IMR-90 (cell line): ENCODE measurements around the gene C1orf159. TPM values are rescaled to one million over a fixed set of nuclear protein-coding genes. Genes with fewer than 3 reads are reported as not detected.

Source experiments
- ATAC-seq: fragments of 200-7000 bp; cut with Tn5 transposase; 2 replicates; pipeline ENCODE4 v1.9.1; 2020; ENCODE audit warnings: low read depth, mild to moderate bottlenecking, moderate library complexity
- BruUV-seq: library from RNA; stranded (reverse); fragments of 400-500 nt; replicated peaks from 2 replicates; lab custom pipeline; 2021; lab: Mats Ljungman, UMichigan
- CTCF ChIA-PET: fragments of 300-600 bp; formaldehyde crosslinking; extraction: SDS; loops from one replicate; lab custom pipeline; 2021; ENCODE audit warnings: antibody characterized with exemption; lab: Yijun Ruan, JAX
- POLR2A ChIA-PET: fragments of 300-600 bp; sonication (Branson Sonifier 250); formaldehyde crosslinking; loops from one replicate; lab custom pipeline; 2022; ENCODE audit warnings: antibody characterized with exemption; ENCODE audit not compliant: unreplicated experiment; lab: Charles Lee
- DNase-seq: peaks from one replicate; pipeline ENCODE4 v3.0.0; 2013
- H2AFZ ChIP-seq: replicated peaks from 2 replicates; pipeline ENCODE3; 2013; ENCODE audit warnings: low read length, mild to moderate bottlenecking; ENCODE audit not compliant: poor library complexity
- H2AK5ac ChIP-seq: 2 replicates; pipeline ENCODE4 v1.6.1; 2013; ENCODE audit warnings: low read depth, low read length, inconsistent platforms
- H2AK9ac ChIP-seq: replicated peaks from 2 replicates; pipeline ENCODE3; 2013; ENCODE audit warnings: mild to moderate bottlenecking, low read depth, low read length, moderate library complexity; ENCODE audit not compliant: poor library complexity
- H2BK120ac ChIP-seq: 2 replicates; pipeline ENCODE4 v1.6.1; 2013; ENCODE audit warnings: low read depth, low read length, inconsistent platforms
- H2BK15ac ChIP-seq: 3 replicates; pipeline ENCODE4 v1.6.1; 2013; ENCODE audit warnings: low read depth, low read length, inconsistent platforms
- H2BK20ac ChIP-seq: 2 replicates; pipeline ENCODE4 v1.6.1; 2013; ENCODE audit warnings: low read depth, mild to moderate bottlenecking, inconsistent platforms, low read length, moderate library complexity
- H2BK5ac ChIP-seq: 2 replicates; pipeline ENCODE4 v1.6.1; 2013; ENCODE audit warnings: mild to moderate bottlenecking, low read depth, low read length, inconsistent platforms; ENCODE audit not compliant: poor library complexity, severe bottlenecking
- H3K14ac ChIP-seq: replicated peaks from 2 replicates; pipeline ENCODE4 v1.6.1; 2013; ENCODE audit warnings: low read depth, low read length, inconsistent platforms
- H3K18ac ChIP-seq: 2 replicates; pipeline ENCODE4 v1.6.1; 2013; ENCODE audit warnings: low read depth, low read length, control low read depth
- H3K23ac ChIP-seq: 2 replicates; pipeline ENCODE4 v1.6.1; 2013; ENCODE audit warnings: low read depth, low read length, inconsistent platforms
- H3K27ac ChIP-seq: 2 replicates; pipeline ENCODE4 v1.5.1; 2013; ENCODE audit warnings: mild to moderate bottlenecking, control low read depth, low read length; ENCODE audit not compliant: insufficient read depth
- H3K27me3 ChIP-seq: 2 replicates; pipeline ENCODE4 v1.6.1; 2013; ENCODE audit warnings: low read length; ENCODE audit not compliant: control insufficient read depth, insufficient read depth
- H3K36me3 ChIP-seq: 2 replicates; pipeline ENCODE4 v1.6.1; 2013; ENCODE audit warnings: low read length, mixed read lengths; ENCODE audit not compliant: control insufficient read depth, insufficient read depth
- H3K4ac ChIP-seq: 2 replicates; pipeline ENCODE4 v1.6.1; 2013; ENCODE audit warnings: low read depth, low read length, inconsistent platforms
- H3K4me1 ChIP-seq: 2 replicates; pipeline ENCODE4 v1.6.1; 2013; ENCODE audit warnings: low read length, mixed read lengths; ENCODE audit not compliant: control insufficient read depth, insufficient read depth
- H3K4me2 ChIP-seq: 2 replicates; pipeline ENCODE4 v1.6.1; 2013; ENCODE audit warnings: low read depth, mild to moderate bottlenecking, control low read depth, low read length, moderate library complexity
- H3K4me3 ChIP-seq: 2 replicates; pipeline ENCODE4 v1.5.1; 2013; ENCODE audit warnings: low read depth, mild to moderate bottlenecking, control low read depth, low read length, moderate library complexity; ENCODE audit not compliant: insufficient read depth
- H3K56ac ChIP-seq: 2 replicates; pipeline ENCODE4 v1.6.1; 2013; ENCODE audit warnings: low read length, inconsistent platforms; ENCODE audit not compliant: insufficient read depth; ENCODE audit errors: extremely low read depth
- H3K79me1 ChIP-seq, 2 experiments: 2 replicates each; pipeline ENCODE4 v1.6.1; 2013; ENCODE audit warnings: low read length in 2 of 2, inconsistent platforms in 1 of 2, low read depth in 1 of 2
- H3K9ac ChIP-seq: 2 replicates; pipeline ENCODE4 v1.6.1; 2013; ENCODE audit warnings: low read depth, low read length, control low read depth
- H3K9me1 ChIP-seq: 2 replicates; pipeline ENCODE4 v1.6.1; 2013; ENCODE audit warnings: low read length, inconsistent platforms; ENCODE audit not compliant: insufficient read depth
- H3K9me3 ChIP-seq: 2 replicates; pipeline ENCODE4 v1.6.1; 2013; ENCODE audit warnings: low read length; ENCODE audit not compliant: control insufficient read depth, insufficient read depth
- H4K20me1 ChIP-seq: 2 replicates; pipeline ENCODE4 v1.6.1; 2013; ENCODE audit warnings: low read length, inconsistent platforms; ENCODE audit not compliant: insufficient read depth
- H4K5ac ChIP-seq: 2 replicates; pipeline ENCODE4 v1.6.1; 2013; ENCODE audit warnings: mild to moderate bottlenecking, low read depth, low read length, control low read depth
- H4K8ac ChIP-seq, 2 experiments: 2 replicates each; pipeline ENCODE4 v1.6.1; 2013; ENCODE audit warnings: low read depth in 2 of 2, low read length in 2 of 2, control low read depth in 1 of 2, inconsistent platforms in 1 of 2
- H4K91ac ChIP-seq: 2 replicates; pipeline ENCODE4 v1.6.1; 2013; ENCODE audit warnings: low read depth, low read length, inconsistent platforms; ENCODE audit not compliant: insufficient read depth
- BHLHE40 ChIP-seq: fragments of 150-350 bp; IDR thresholded peaks from 2 replicates; pipeline ENCODE4 v1.6.1; 2016; ENCODE audit warnings: mild to moderate bottlenecking, low read depth, low read length
- CEBPB ChIP-seq: IDR thresholded peaks from 2 replicates; pipeline ENCODE4 v1.6.1; 2012; ENCODE audit warnings: low read depth, low read length, improper control_type of control experiment
- CHD1 ChIP-seq: IDR thresholded peaks from 2 replicates; pipeline ENCODE4 v1.6.1; 2012; ENCODE audit warnings: low read depth, low read length, improper control_type of control experiment
- FOS ChIP-seq: fragments of 150-350 bp; IDR thresholded peaks from 2 replicates; pipeline ENCODE4 v1.6.1; 2016; ENCODE audit warnings: low read depth, low read length
- MAFK ChIP-seq: IDR thresholded peaks from 2 replicates; pipeline ENCODE4 v1.6.1; 2012; ENCODE audit warnings: low read depth, low read length, improper control_type of control experiment
- MAZ ChIP-seq: IDR thresholded peaks from 2 replicates; pipeline ENCODE4 v1.6.1; 2012; ENCODE audit warnings: low read depth, mild to moderate bottlenecking, low read length, improper control_type of control experiment, moderate library complexity, borderline replicate concordance
- MXI1 ChIP-seq: IDR thresholded peaks from 2 replicates; pipeline ENCODE4 v1.6.1; 2012; ENCODE audit warnings: low read depth, mild to moderate bottlenecking, low read length, moderate library complexity, borderline replicate concordance
- NFE2L2 ChIP-seq: fragments of 150-350 bp; IDR thresholded peaks from 2 replicates; pipeline ENCODE4 v1.6.1; 2016; ENCODE audit warnings: low read depth, mild to moderate bottlenecking, low read length
- POLR2A ChIP-seq: IDR thresholded peaks from 2 replicates; pipeline ENCODE4 v1.6.1; 2012; ENCODE audit warnings: mild to moderate bottlenecking, low read depth, low read length
- RAD21 ChIP-seq: IDR thresholded peaks from 2 replicates; pipeline ENCODE4 v1.6.1; 2012; ENCODE audit warnings: low read length, improper control_type of control experiment
- RCOR1 ChIP-seq: IDR thresholded peaks from 2 replicates; pipeline ENCODE4 v1.6.1; 2012; ENCODE audit warnings: mild to moderate bottlenecking, low read length, improper control_type of control experiment; ENCODE audit not compliant: insufficient replicate concordance
- RFX5 ChIP-seq: IDR thresholded peaks from 2 replicates; pipeline ENCODE4 v1.8.0; 2012; ENCODE audit warnings: low read depth, mild to moderate bottlenecking, low read length, moderate library complexity
- WGBS, 2 experiments: methylation state at CpG; one replicate each; pipeline versions ENCODE4 v1.1.5 to v1.1.7; 2013; ENCODE audit warnings: missing lambda C conversion rate in 2 of 2; ENCODE audit not compliant: insufficient read length in 1 of 2; ENCODE audit errors: extremely low coverage in 2 of 2; 5-methylcytosine and 5-hydroxymethylcytosine counted together
- dilution Hi-C: fragments of 300-500 bp; cut with HindIII; formaldehyde crosslinking; loops from one replicate; pipeline ENCODE4 v1.14.3; 2018; ENCODE audit warnings: low sequenced_read_pairs; ENCODE audit not compliant: unreplicated experiment
- in situ Hi-C: fragments of 300-500 bp; cut with MboI; formaldehyde crosslinking; loops from 3 replicates; pipeline ENCODE4 v1.14.3; 2019; ENCODE audit warnings: low sequenced_read_pairs, inconsistent platforms, mixed read lengths
- intact Hi-C: fragments of 100-400 bp; cut with micrococcal nuclease; formaldehyde crosslinking; loops from 2 replicates; pipeline ENCODE4 v1.10.0; 2022
- polyA plus RNA-seq, 3 experiments: library from polyadenylated mRNA; depleted of rRNA; stranded (reverse); fragments of >200 nt; gene quantifications; 2 replicates each; pipeline ENCODE4 v1.2.3, GENCODE V29; 2012; ENCODE audit warnings: low replicate concordance in 1 of 3
- total RNA-seq: library from RNA; depleted of rRNA; stranded (reverse); fragments of >200 nt; gene quantifications from 2 replicates; pipeline ENCODE4 v1.2.3, GENCODE V29; 2012
- TF ChIP-seq, protein P1 (sequence below): fragments of 150-350 bp; IDR thresholded peaks from 2 replicates; pipeline ENCODE4 v1.6.1; 2016; ENCODE audit warnings: low read depth, mild to moderate bottlenecking, low read length, moderate library complexity, borderline replicate concordance
- TF ChIP-seq, protein P2 (sequence below): fragments of 150-350 bp; IDR thresholded peaks from 2 replicates; pipeline ENCODE4 v1.6.1; 2017; ENCODE audit warnings: mild to moderate bottlenecking, antibody characterized with exemption, low read length, low read depth
- TF ChIP-seq, protein P3 (sequence below): conservative IDR thresholded peaks from 2 replicates; pipeline ENCODE4 v1.5.1; 2012; ENCODE audit warnings: mild to moderate bottlenecking, low read depth, low read length, improper control_type of control experiment

C1orf159 gene
- total and polyA plus RNA-seq, 2 of the 4 experiments (the other 2 are of a cell fraction): 2.9 to 12.6 TPM

DNA sequence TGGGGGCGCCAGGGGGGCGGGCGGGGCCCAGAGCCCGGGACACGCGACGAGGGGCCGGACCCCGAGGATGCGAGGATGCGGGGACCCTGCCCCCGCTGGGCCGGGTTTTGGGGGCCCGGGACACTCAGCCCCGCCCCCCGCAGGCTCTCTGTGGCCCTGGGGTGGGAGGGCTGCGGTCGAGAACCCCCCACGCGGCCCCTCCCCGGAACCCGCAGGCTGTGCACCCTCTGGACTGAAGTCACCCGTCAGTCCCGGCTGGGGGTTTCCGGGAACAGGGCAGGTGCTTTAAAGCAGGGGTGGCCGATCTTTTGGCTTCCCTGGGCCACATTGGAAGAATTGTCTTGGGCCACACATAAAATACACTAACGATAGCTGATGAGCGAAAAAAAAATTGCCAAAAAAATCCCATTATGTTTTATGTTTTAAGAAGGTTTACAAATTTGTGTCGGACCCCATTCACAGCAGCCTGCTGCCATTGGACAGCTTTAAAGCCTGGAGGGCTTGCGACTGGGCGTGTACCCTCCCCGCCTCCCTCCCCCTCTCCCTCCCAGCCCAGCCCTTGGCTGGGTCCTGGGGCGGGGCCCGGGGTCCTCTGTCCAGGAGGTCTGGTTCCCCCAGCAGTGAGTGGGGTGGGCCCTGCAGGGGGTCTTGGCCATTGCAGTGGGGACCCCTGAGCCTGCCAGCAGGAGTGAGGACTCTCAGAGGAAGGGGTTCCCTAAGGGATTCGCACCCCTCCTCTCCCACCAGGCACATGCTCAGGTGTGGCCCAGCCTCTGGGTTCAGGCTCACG is 21.6 kb upstream of the C1orf159 start:
- no peaks in the 10 kb centered on the region for H3K36me3 ChIP-seq

More for the DNA sequence above, 21.6 kb upstream of the C1orf159 start:
- no peak overlapping the region for H3K56ac ChIP-seq
- H2AFZ ChIP-seq: no peak overlapping the region
- in situ Hi-C loops (no loop called here), intact Hi-C loops (no loop called here), dilution Hi-C loops (no loop called here)
- ATAC-seq (no peak), DNase-seq (no peak)
- no peak overlapping the region for H3K4ac ChIP-seq
- H2AK5ac ChIP-seq: no peak overlapping the region
- no peaks in the 10 kb centered on the region for H4K20me1 ChIP-seq
- ChIA-PET CTCF (interaction anchor here (0.6 kb wide), 1 partner anchor 17 kb away, joined by 4 read pairs; no protein-coding TSS in a partner anchor), POLR2A (interaction anchor here (0.6 kb wide), 1 partner anchor 43 kb away, joined by 11 read pairs; no protein-coding TSS in a partner anchor)
- no peaks in the 10 kb centered on the region for H3K4me1 ChIP-seq
- WGBS, 2 experiments: 8% methylated on average over 8 of the region's 36 CpGs; no CpG with 5 or more reads in 1 of the 2 experiments
- H3K27ac ChIP-seq: no peak overlapping the region
- H3K9me3 ChIP-seq: no peaks in the 10 kb centered on the region
- H3K4me2 ChIP-seq: no peak overlapping the region
- H3K27me3 ChIP-seq: peaks cover 29% of the 10 kb centered on the region
- H2BK120ac ChIP-seq: no peak overlapping the region
- no peak overlapping the region for H4K91ac ChIP-seq
- H2BK15ac ChIP-seq: no peak overlapping the region
- no peak overlapping the region for H3K9ac ChIP-seq
- BruUV-seq: no TSS peak
- H4K8ac ChIP-seq: no peak overlapping the region
- no peak overlapping the region for H3K23ac ChIP-seq
- H3K4me3 ChIP-seq: no peak overlapping the region
- no peaks in the 10 kb centered on the region for H3K79me1 ChIP-seq
- no peaks in the 10 kb centered on the region for H3K9me1 ChIP-seq
- no peak overlapping the region for H2AK9ac ChIP-seq
- no peak overlapping the region for H4K5ac ChIP-seq
- TF ChIP-seq NFE2L2 (no peak), MXI1 (no peak), FOS (no peak), POLR2A (no peak), BHLHE40 (no peak), MAFK (no peak), CHD1 (no peak), RFX5 (no peak), RAD21 (no peak), RCOR1 (no peak), MAZ (no peak), CEBPB (no peak)
- TF ChIP-seq, protein P1, sequence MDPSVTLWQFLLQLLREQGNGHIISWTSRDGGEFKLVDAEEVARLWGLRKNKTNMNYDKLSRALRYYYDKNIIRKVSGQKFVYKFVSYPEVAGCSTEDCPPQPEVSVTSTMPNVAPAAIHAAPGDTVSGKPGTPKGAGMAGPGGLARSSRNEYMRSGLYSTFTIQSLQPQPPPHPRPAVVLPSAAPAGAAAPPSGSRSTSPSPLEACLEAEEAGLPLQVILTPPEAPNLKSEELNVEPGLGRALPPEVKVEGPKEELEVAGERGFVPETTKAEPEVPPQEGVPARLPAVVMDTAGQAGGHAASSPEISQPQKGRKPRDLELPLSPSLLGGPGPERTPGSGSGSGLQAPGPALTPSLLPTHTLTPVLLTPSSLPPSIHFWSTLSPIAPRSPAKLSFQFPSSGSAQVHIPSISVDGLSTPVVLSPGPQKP: no peak
- TF ChIP-seq, protein P2, sequence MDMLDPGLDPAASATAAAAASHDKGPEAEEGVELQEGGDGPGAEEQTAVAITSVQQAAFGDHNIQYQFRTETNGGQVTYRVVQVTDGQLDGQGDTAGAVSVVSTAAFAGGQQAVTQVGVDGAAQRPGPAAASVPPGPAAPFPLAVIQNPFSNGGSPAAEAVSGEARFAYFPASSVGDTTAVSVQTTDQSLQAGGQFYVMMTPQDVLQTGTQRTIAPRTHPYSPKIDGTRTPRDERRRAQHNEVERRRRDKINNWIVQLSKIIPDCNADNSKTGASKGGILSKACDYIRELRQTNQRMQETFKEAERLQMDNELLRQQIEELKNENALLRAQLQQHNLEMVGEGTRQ: no peak
- TF ChIP-seq, protein P3, sequence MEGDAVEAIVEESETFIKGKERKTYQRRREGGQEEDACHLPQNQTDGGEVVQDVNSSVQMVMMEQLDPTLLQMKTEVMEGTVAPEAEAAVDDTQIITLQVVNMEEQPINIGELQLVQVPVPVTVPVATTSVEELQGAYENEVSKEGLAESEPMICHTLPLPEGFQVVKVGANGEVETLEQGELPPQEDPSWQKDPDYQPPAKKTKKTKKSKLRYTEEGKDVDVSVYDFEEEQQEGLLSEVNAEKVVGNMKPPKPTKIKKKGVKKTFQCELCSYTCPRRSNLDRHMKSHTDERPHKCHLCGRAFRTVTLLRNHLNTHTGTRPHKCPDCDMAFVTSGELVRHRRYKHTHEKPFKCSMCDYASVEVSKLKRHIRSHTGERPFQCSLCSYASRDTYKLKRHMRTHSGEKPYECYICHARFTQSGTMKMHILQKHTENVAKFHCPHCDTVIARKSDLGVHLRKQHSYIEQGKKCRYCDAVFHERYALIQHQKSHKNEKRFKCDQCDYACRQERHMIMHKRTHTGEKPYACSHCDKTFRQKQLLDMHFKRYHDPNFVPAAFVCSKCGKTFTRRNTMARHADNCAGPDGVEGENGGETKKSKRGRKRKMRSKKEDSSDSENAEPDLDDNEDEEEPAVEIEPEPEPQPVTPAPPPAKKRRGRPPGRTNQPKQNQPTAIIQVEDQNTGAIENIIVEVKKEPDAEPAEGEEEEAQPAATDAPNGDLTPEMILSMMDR: no peak
- H3K18ac ChIP-seq: no peak overlapping the region
- no peak overlapping the region for H2BK5ac ChIP-seq
- no peak overlapping the region for H2BK20ac ChIP-seq
- H3K14ac ChIP-seq: no peak overlapping the region
